Suprapubic skin (tissue), 4 donors: ENCODE measurements around the gene CTNS. TPM values are rescaled to one million over a fixed set of nuclear protein-coding genes. Genes with fewer than 3 reads are reported as not detected.
A peak's percentile ranks its signal among the peaks of the same experiment; 100 is the strongest.

Source experiments
- DNase-seq, 2 donors: peaks; one replicate each; pipeline ENCODE4 v3.0.0-alpha.2; 2019; ENCODE audit warnings: low spot score in 2 of 2
- H3K27ac ChIP-seq: fragments of 200-600 bp; sonication (generic); one replicate; pipeline ENCODE4 v1.5.1; 2019
- H3K27me3 ChIP-seq: fragments of 200-600 bp; sonication (generic); one replicate; pipeline ENCODE4 v1.5.1; 2019
- H3K36me3 ChIP-seq: fragments of 200-600 bp; sonication (generic); one replicate; pipeline ENCODE4 v1.5.1; 2019
- H3K4me1 ChIP-seq: fragments of 200-600 bp; sonication (generic); one replicate; pipeline ENCODE4 v1.5.1; 2019
- H3K4me3 ChIP-seq: fragments of 200-600 bp; sonication (generic); one replicate; pipeline ENCODE4 v1.5.1; 2019; ENCODE audit warnings: mild to moderate bottlenecking
- H3K9me3 ChIP-seq: fragments of 200-600 bp; sonication (generic); one replicate; pipeline ENCODE4 v1.5.1; 2019
- EP300 ChIP-seq: sonication (generic); formaldehyde crosslinking; IDR thresholded peaks from one replicate; pipeline ENCODE4 v1.6.1; 2017; ENCODE audit warnings: antibody characterized with exemption
- POLR2A ChIP-seq, 2 donors: fragments of 450-650 bp; IDR thresholded peaks; one replicate each; pipeline ENCODE4 v1.6.1; 2017; ENCODE audit warnings: antibody characterized with exemption in 2 of 2, mild to moderate bottlenecking in 2 of 2, moderate library complexity in 2 of 2
- POLR2AphosphoS5 ChIP-seq, 3 donors: sonication (generic); formaldehyde crosslinking; IDR thresholded peaks; one replicate each; pipeline ENCODE4 v1.6.1; 2017; ENCODE audit warnings: antibody characterized with exemption in 3 of 3
- WGBS: methylation state at CpG from one replicate; pipeline ENCODE4 v1.1.5; 2018; 5-methylcytosine and 5-hydroxymethylcytosine counted together
- total RNA-seq, 4 donors: library from RNA; depleted of rRNA; stranded (reverse); fragments of >200 nt; gene quantifications; one replicate each; pipeline ENCODE4 v1.1.0, GENCODE V29; 2016
- TF ChIP-seq, protein P1 (sequence below), 2 donors: fragments of 200-600 bp in 1 of 2; fragments of 450-650 bp in 1 of 2; sonication (generic) in 1 of 2; IDR thresholded peaks; one replicate each; pipeline ENCODE4 v1.5.1; 2016 to 2019; ENCODE audit warnings: antibody characterized with exemption in 2 of 2, mild to moderate bottlenecking in 1 of 2, moderate library complexity in 1 of 2

Gene CTNS
- total RNA-seq = 10 to 100 TPM; 19.9 to 34.6 (median 26.1) TPM

GRCh38 chr17:3636154-3636907 lies at the start of gene CTNS, which contains the start of gene SHPK:
CTNS (plus strand) TSS chr17:3636760; CDS start chr17:3640207, 3,447 bp downstream.
SHPK (minus strand) TSS chr17:3636250; CDS start chr17:3636219, 31 bp downstream.
- WGBS = no CpG with 5 or more reads among the region's 68 CpGs
- H3K4me1 ChIP-seq = peaks cover 31% of the 10 kb centered on the region

DNA sequence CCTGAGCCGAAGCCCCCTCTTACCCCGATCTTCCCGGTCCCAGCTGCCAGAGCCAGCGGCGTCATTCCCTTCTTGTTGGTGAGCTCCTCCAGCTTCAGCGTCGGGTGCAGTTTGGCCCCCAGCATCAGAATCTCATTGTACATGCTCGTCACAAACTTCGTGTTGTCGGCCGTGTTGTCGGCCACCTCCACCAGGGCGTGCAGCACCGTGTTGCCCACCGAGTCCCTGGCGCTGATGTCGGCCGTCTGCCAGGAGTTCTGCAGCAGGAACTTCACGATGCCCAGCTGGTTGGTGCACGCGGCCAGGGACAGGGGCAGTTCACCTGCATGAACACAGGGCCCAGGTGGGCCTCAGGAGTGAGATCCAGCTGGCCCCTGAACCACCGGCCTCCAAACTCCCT lies 46.8 kb upstream of the CTNS start:
- no peak for TF ChIP-seq EP300
- no peak for TF ChIP-seq POLR2A (IDR thresholded peaks at IDR 0.05)
- no peak for TF ChIP-seq POLR2AphosphoS5 (IDR thresholded peaks at IDR 0.05)
- TF ChIP-seq, protein P1, sequence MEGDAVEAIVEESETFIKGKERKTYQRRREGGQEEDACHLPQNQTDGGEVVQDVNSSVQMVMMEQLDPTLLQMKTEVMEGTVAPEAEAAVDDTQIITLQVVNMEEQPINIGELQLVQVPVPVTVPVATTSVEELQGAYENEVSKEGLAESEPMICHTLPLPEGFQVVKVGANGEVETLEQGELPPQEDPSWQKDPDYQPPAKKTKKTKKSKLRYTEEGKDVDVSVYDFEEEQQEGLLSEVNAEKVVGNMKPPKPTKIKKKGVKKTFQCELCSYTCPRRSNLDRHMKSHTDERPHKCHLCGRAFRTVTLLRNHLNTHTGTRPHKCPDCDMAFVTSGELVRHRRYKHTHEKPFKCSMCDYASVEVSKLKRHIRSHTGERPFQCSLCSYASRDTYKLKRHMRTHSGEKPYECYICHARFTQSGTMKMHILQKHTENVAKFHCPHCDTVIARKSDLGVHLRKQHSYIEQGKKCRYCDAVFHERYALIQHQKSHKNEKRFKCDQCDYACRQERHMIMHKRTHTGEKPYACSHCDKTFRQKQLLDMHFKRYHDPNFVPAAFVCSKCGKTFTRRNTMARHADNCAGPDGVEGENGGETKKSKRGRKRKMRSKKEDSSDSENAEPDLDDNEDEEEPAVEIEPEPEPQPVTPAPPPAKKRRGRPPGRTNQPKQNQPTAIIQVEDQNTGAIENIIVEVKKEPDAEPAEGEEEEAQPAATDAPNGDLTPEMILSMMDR (IDR thresholded peaks at IDR 0.05) = no peak
- Histone ChIP-seq H3K27ac (no peak overlapping the region), H3K4me1 (no peaks in the 10 kb centered on the region), H3K9me3 (no peaks in the 10 kb centered on the region), H3K36me3 (peaks cover 64% of the 10 kb centered on the region), H3K4me3 (no peak overlapping the region), H3K27me3 (no peaks in the 10 kb centered on the region)
- no peak for DNase-seq
- 92% methylated on average over 15 of the region's 22 CpGs for WGBS

More at GRCh38 chr17:3636154-3636907, at the start of gene CTNS, which contains the start of gene SHPK:
- Histone ChIP-seq H3K27ac (peak within 1 kb of the TSS; percentile 99), H3K27me3 (no peaks in the 10 kb centered on the region), H3K4me3 (peak within 1 kb of the TSS; percentile 75), H3K36me3 (peaks cover 9% of the 10 kb centered on the region), H3K9me3 (no peaks in the 10 kb centered on the region)
- peak; percentile 98 for DNase-seq
- TF ChIP-seq, protein P1 (IDR thresholded peaks at IDR 0.05) = no peak
- TF ChIP-seq POLR2A (IDR thresholded peaks at IDR 0.05) = peak in 1 of 2 donors; percentile 22
- peak; percentile 8 to 60 (median 41) for TF ChIP-seq POLR2AphosphoS5 (IDR thresholded peaks at IDR 0.05)
- no peak for TF ChIP-seq EP300

DNA sequence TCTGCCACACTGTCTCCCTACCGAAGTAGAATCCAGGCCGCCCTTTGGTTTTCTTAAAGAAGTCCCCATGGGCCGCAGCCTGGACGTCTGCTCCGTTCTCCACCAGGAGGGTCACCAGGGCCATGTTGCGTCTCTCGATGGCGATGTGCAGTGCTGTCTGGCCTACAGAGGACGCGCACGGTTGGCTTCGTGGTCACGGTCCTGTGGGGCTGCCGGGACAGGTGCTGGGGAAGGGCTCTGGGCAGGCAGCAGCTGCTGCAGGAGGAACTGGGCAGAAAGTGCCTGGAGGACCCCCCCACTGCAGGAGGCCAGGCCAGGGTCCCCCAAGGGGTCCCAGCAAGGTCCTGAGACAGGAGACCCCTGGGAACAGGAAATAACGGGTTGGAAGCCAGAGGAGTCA lies 46.3 kb upstream of the CTNS start:
- TF ChIP-seq EP300 (no peak), POLR2A (IDR thresholded peaks at IDR 0.05) (no peak), POLR2AphosphoS5 (IDR thresholded peaks at IDR 0.05) (no peak)
- TF ChIP-seq, protein P1 (IDR thresholded peaks at IDR 0.05) = no peak
- WGBS = 97% methylated on average over 6 of the region's 15 CpGs
- Histone ChIP-seq H3K4me1 (no peaks in the 10 kb centered on the region), H3K27me3 (no peaks in the 10 kb centered on the region), H3K36me3 (peaks cover 64% of the 10 kb centered on the region), H3K4me3 (no peak overlapping the region), H3K27ac (no peak overlapping the region), H3K9me3 (no peaks in the 10 kb centered on the region)
- DNase-seq = no peak

- H3K27ac ChIP-seq = no peak overlapping the region
- H3K4me3 ChIP-seq = no peak overlapping the region
- TF ChIP-seq POLR2AphosphoS5 (IDR thresholded peaks at IDR 0.05) (no peak), EP300 (no peak), POLR2A (IDR thresholded peaks at IDR 0.05) (no peak)
- TF ChIP-seq, protein P1 (IDR thresholded peaks at IDR 0.05) = no peak
- H3K27me3 ChIP-seq = no peaks in the 10 kb centered on the region
- no peaks in the 10 kb centered on the region for H3K4me1 ChIP-seq
- DNase-seq = no peak
- no peaks in the 10 kb centered on the region for H3K9me3 ChIP-seq
- WGBS = 91% methylated on average over 15 of the region's 15 CpGs
- peaks cover 59% of the 10 kb centered on the region for H3K36me3 ChIP-seq
Measured at GRCh38 chr17:3590768-3591167, 45.8 kb upstream of the CTNS start.

GRCh38 chr17:3592216-3592860 lies 44.2 kb upstream of the CTNS start:
- no peaks in the 10 kb centered on the region for H3K9me3 ChIP-seq
- H3K36me3 ChIP-seq = peaks cover 43% of the 10 kb centered on the region
- no peak for DNase-seq
- TF ChIP-seq POLR2A (IDR thresholded peaks at IDR 0.05) = no peak
- TF ChIP-seq POLR2AphosphoS5 (IDR thresholded peaks at IDR 0.05) = no peak
- TF ChIP-seq, protein P1 (IDR thresholded peaks at IDR 0.05) = no peak
- TF ChIP-seq EP300 = no peak
- H3K27me3 ChIP-seq = no peaks in the 10 kb centered on the region
- H3K27ac ChIP-seq = no peak overlapping the region
- H3K4me1 ChIP-seq = no peaks in the 10 kb centered on the region
- 82% methylated on average over 7 of the region's 15 CpGs for WGBS
- no peak overlapping the region for H3K4me3 ChIP-seq
